HG02970 (cell line): Measurements from ENCODE around the gene PARP8.
"Not testable (repeated sequence)": the region's sequence is repeated elsewhere in the genome, so short reads cannot be mapped to it uniquely, and the experiment has no call there.

Experiments
- ATAC-seq: cut with Tn5 transposase; IDR thresholded peaks from one replicate; pipeline ENCODE4 v1.9.1; 2021; ENCODE audit warnings: mild to moderate bottlenecking, moderate library complexity, moderate number of reproducible peaks; ENCODE audit not compliant: unreplicated experiment, low FRiP score

PARP8 gene

GRCh38 chr5:50666261-50667022 is at the start of gene PARP8:
Gene PARP8, plus strand, starts transcription at chr5:50666637. Its CDS starts 459 bp downstream, at chr5:50667096.
- ATAC-seq, result peak; percentile 45

DNA sequence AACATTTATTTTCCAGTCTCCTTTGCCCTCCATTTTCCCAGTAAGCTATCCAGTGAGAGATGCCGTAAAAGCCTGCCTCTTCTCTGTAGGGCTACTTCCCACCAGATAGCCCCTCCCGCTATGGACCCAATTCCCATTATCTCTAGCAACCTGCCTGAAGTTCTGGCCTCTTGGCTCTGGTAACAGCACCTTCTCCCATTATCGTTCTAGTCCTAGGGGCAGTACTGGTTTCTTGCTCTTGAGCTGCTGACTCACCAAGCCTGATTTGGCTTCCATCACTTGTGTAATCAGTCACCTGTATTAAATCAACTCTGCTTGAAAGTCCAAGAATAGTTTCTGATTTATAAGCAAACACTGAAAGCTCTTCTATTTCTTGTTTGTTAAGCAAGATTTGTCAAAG is 42.8 kb upstream of the PARP8 start:
- ATAC-seq, result no peak

DNA sequence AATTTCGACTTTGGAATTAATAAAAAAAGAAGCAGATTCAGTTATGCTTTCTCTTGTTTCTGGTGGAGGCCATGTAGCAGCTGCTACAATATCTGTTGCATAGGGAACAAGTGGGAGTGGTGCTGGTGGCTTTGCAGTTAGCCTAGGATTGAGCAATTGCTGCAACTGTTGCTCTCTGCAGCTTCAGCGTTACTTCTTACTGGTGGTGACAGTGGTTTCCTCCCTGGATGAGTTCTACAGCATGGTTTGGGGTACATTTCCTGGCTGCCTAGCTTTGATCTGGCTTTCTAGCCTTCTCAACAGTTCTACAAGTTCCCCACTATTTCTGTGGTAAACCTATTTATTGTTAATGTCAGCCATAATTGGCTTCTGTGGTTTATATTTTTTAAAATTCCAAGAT is 31.6 kb upstream of the PARP8 start:
- not testable (repeated sequence) for ATAC-seq

GRCh38 chr5:50637576-50637975 is 28.9 kb upstream of the PARP8 start:
- not testable (repeated sequence) for ATAC-seq

DNA sequence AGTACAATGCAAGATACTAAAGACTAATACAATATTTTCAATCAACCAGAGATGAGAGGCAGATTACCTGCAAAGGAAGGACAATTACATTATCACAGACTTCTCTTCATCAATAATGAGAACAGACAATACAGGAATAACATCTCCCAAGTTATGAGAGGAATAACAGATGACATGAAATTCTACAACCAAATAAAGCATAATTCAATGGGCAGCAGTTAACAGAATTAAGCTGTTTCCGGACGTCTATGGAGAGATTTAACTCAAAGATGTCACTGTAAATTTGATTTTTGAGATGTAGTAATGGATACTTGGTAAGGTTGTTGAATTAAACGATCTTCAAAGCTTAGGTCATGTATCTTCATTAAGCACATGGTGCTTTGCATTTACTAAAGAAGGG is 19.8 kb upstream of the PARP8 start:
- no peak for ATAC-seq

GRCh38 chr5:50647726-50648125 is 18.7 kb upstream of the PARP8 start:
- ATAC-seq, result no peak

GRCh38 chr5:50653946-50654345 is 12.5 kb upstream of the PARP8 start:
- peak; percentile 64 for ATAC-seq

GRCh38 chr5:50655067-50655809 is 11.2 kb upstream of the PARP8 start:
- no peak for ATAC-seq

- no peak for ATAC-seq
Observed at GRCh38 chr5:50655810-50656205, 10.6 kb upstream of the PARP8 start.

GRCh38 chr5:50657044-50657443 is 9.4 kb upstream of the PARP8 start:
- ATAC-seq, result no peak

GRCh38 chr5:50658246-50658645 is 8.2 kb upstream of the PARP8 start:
- ATAC-seq, result no peak

DNA sequence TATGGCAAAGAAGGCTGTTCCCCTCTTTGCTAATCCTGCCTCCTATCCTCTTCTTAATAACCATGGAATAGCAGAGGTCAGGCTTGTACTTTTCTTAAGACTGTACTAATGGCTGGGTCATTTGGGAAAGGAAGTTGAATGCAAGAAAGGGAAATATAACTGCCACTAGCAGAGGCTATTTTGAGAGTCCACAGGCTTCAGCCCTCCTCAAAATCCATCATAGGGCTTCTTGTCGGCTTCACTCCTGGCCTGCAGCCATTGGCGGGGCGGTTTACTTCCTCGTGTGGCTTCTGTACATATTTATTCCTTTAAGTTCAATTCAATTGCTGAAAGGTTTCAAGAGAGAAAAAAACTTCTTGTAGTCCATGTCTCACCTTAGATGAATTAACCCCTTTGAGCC is 2.8 kb upstream of the PARP8 start:
- ATAC-seq, result no peak

- no peak for ATAC-seq
Observed at GRCh38 chr5:50665091-50665490, 1.3 kb upstream of the PARP8 start.

DNA sequence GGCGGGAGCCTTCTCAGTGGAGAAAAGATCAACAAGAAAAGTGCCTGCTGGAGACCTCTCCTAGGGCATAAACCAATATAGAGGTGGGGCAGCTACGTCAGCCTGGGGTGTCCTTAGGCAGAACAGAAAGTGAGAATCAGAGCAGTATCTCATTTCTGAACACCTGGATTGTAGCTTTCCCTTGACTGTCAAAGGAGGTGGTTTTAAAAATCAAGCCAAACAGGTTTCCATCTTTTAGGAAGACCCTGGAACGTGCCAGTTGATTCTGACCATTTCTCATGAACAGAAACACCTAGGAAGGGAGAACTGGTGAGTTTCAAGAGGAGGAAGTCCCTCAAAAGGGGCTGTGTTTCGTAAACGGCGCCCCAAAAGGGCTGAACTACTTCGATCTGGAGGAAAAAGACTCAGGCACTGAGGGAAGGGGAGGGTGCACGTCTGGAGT is 655 bp upstream of the PARP8 start:
- ATAC-seq, result not testable (repeated sequence)

DNA sequence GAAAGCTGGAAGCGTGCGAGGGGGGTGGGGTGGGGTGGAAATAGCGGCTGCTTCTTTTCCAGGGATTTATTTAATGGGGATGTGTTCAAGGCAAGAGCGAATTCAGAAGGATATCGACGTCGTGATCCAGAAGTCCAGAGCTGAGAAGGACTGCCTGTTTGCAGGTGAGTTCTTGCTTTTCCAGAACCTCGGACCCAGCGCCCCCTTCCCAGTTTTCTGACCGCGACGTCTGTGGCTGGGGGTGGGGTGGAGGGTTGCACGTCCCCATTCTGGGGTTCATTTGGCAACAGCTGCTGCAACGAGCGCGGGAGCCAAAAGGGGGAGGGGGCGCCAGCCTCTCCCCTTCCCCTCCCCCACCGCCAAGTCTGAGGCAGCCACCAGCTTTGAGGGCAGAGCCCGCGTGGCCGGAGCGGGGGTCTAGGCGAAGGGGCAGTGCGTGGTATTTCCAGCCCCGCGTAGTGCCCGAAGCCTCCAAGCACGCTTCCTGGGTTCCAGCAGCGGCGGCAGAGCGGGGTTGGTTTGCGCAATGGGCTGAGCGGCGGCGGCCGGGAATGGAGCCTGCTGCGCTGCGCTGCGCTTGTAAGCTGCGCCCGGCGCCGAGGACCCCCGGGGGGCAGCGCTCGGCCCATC is 701 bp downstream of the PARP8 start:
- peak; percentile 37 for ATAC-seq

DNA sequence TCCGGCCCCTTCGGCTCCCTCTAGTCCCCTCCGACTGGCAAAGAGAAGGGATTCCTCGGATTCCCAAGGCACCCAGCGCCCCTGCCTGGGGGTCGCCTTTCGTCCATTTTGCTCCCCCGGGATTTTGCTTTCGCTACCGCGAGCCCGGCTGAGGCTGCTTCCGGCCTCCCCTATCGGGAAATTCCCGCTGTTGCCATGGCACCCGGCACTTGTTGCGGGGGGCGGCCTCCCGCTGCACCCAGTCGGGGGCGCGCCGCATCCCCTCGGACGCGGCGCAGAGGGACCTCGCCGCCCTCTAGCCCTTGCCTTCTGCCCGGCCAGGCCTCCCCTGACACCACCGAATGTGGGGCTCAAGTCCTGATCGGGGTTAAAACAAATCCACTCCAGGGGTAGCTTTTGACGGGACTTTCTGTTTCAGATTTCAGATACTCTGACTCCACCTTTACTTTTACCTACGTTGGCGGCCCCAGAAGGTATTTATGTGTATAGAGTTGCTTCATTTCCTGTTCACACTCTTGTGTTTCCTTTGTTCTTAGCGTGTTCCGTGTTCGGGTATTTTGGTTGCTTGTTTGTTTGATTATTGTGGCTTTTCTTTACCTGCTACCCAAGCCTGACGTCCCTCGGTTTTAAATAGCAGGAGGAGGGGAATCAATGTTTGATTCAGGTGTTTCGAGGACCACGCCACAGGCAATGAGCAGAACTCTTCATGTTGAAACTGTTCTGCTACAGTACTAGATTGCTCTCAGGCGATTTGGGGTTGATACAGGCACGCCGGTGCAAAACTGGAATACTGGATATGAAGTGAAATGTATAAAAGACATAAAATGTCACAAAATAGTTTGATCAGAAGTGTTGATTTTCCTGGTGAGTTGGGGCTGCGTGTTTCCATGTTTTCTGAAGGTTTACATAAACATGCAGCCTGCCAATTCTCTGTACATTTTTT is 1.5 kb downstream of the PARP8 start:
- ATAC-seq, result peak; percentile 87

GRCh38 chr5:50668636-50669035 is 2.2 kb downstream of the PARP8 start:
- ATAC-seq, result not testable (repeated sequence)

GRCh38 chr5:50672663-50673062 is 6.2 kb downstream of the PARP8 start:
- no peak for ATAC-seq

GRCh38 chr5:50673444-50673843 is 7.0 kb downstream of the PARP8 start:
- ATAC-seq, result not testable (repeated sequence)

- no peak for ATAC-seq
Observed at GRCh38 chr5:50675385-50675784, 8.9 kb downstream of the PARP8 start.
